ENCODE data around the gene ERCC3.

DNA sequence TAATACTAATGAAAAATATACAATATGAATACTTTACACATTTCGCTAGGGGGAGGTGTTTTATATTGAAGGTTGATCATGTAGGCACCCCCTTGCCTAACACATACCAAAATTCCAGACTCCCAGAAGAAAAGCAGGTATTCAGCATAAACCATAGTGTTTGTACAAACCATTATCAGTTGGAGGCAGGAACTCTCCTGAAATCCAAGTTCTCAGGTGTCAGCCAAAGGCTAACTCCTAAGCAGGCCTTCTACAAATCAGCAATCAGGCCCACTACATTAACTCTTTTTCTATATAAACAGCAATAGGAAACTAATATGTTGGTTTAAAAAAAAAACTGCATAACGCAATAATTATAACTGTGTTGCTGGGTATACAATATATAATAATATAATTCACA is 49.3 kb upstream of the ERCC3 start:
- TF ChIP-seq, protein P1, sequence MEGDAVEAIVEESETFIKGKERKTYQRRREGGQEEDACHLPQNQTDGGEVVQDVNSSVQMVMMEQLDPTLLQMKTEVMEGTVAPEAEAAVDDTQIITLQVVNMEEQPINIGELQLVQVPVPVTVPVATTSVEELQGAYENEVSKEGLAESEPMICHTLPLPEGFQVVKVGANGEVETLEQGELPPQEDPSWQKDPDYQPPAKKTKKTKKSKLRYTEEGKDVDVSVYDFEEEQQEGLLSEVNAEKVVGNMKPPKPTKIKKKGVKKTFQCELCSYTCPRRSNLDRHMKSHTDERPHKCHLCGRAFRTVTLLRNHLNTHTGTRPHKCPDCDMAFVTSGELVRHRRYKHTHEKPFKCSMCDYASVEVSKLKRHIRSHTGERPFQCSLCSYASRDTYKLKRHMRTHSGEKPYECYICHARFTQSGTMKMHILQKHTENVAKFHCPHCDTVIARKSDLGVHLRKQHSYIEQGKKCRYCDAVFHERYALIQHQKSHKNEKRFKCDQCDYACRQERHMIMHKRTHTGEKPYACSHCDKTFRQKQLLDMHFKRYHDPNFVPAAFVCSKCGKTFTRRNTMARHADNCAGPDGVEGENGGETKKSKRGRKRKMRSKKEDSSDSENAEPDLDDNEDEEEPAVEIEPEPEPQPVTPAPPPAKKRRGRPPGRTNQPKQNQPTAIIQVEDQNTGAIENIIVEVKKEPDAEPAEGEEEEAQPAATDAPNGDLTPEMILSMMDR (IDR thresholded peaks at IDR 0.05 in 2 of 3, conservative IDR thresholded peaks at IDR 0.05 in 1 of 3; ENCODE audit: borderline replicate concordance in 1 of 3, insufficient read depth in 1 of 3, low read depth in 2 of 3, low read length in 2 of 3): no peak
- TF ChIP-seq EGR1 (IDR thresholded peaks at IDR 0.05; ENCODE audit: low read depth) (no peak), EZH2 (IDR thresholded peaks at IDR 0.05) (no peak), YY1 (IDR thresholded peaks at IDR 0.05; ENCODE audit: extremely low read depth, insufficient replicate concordance, low read depth, low read length) (no peak), SP1 (IDR thresholded peaks at IDR 0.05; ENCODE audit: low read depth) (no peak), POLR2A (IDR thresholded peaks at IDR 0.05; ENCODE audit: borderline replicate concordance, extremely low read depth, insufficient read depth, insufficient read length) (no peak), CEBPB (IDR thresholded peaks at IDR 0.05; ENCODE audit: low read depth) (no peak), RAD21 (IDR thresholded peaks at IDR 0.05; ENCODE audit: low read depth) (no peak), EZH2phosphoT487 (IDR thresholded peaks at IDR 0.05; ENCODE audit: borderline replicate concordance) (no peak), SRF (IDR thresholded peaks at IDR 0.05; ENCODE audit: low read depth) (no peak), ELF1 (IDR thresholded peaks at IDR 0.05; ENCODE audit: borderline replicate concordance, low read depth) (no peak)
- TF ChIP-seq, protein P2, sequence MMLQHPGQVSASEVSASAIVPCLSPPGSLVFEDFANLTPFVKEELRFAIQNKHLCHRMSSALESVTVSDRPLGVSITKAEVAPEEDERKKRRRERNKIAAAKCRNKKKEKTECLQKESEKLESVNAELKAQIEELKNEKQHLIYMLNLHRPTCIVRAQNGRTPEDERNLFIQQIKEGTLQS (IDR thresholded peaks at IDR 0.05): no peak
- TF ChIP-seq, protein P3, sequence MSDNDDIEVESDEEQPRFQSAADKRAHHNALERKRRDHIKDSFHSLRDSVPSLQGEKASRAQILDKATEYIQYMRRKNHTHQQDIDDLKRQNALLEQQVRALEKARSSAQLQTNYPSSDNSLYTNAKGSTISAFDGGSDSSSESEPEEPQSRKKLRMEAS (IDR thresholded peaks at IDR 0.05): no peak
- TF ChIP-seq, protein P4, sequence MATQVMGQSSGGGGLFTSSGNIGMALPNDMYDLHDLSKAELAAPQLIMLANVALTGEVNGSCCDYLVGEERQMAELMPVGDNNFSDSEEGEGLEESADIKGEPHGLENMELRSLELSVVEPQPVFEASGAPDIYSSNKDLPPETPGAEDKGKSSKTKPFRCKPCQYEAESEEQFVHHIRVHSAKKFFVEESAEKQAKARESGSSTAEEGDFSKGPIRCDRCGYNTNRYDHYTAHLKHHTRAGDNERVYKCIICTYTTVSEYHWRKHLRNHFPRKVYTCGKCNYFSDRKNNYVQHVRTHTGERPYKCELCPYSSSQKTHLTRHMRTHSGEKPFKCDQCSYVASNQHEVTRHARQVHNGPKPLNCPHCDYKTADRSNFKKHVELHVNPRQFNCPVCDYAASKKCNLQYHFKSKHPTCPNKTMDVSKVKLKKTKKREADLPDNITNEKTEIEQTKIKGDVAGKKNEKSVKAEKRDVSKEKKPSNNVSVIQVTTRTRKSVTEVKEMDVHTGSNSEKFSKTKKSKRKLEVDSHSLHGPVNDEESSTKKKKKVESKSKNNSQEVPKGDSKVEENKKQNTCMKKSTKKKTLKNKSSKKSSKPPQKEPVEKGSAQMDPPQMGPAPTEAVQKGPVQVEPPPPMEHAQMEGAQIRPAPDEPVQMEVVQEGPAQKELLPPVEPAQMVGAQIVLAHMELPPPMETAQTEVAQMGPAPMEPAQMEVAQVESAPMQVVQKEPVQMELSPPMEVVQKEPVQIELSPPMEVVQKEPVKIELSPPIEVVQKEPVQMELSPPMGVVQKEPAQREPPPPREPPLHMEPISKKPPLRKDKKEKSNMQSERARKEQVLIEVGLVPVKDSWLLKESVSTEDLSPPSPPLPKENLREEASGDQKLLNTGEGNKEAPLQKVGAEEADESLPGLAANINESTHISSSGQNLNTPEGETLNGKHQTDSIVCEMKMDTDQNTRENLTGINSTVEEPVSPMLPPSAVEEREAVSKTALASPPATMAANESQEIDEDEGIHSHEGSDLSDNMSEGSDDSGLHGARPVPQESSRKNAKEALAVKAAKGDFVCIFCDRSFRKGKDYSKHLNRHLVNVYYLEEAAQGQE (IDR thresholded peaks at IDR 0.05; ENCODE audit: low read depth): no peak
